Jurkat, Clone E6-1 (cell line): ENCODE data around the gene LZTR1.
A peak's percentile ranks its signal among the peaks of the same experiment; 100 is the strongest.

Experiments
- DNase-seq: peaks from one replicate; pipeline ENCODE4 v3.0.0-alpha.2; 2011; ENCODE audit warnings: low read depth, low spot score
- H3K4me3 ChIP-seq: 2 replicates; pipeline ENCODE4 v1.5.1; 2011; ENCODE audit warnings: mild to moderate bottlenecking, low read length, control low read depth, moderate library complexity

LZTR1 gene

GRCh38 chr22:20992456-20993303 lies 10.6 kb downstream of the LZTR1 start:
- no peak overlapping the region for H3K4me3 ChIP-seq
- DNase-seq, result no peak

GRCh38 chr22:20993304-20994127 lies 11.4 kb downstream of the LZTR1 start:
- H3K4me3 ChIP-seq, result no peak overlapping the region
- no peak for DNase-seq

- H3K4me3 ChIP-seq, result no peak overlapping the region
- DNase-seq, result no peak
These were observed 12.2 kb downstream of the LZTR1 start for GRCh38 chr22:20994128-20994901.

GRCh38 chr22:20994902-20995241 lies 12.8 kb downstream of the LZTR1 start:
- no peak for DNase-seq
- no peak overlapping the region for H3K4me3 ChIP-seq

- no peak for DNase-seq
- H3K4me3 ChIP-seq, result no peak overlapping the region
These were observed 13.4 kb downstream of the LZTR1 start for GRCh38 chr22:20995329-20996030.

GRCh38 chr22:20996031-20996410 lies 13.9 kb downstream of the LZTR1 start:
- H3K4me3 ChIP-seq, result no peak overlapping the region
- DNase-seq, result no peak

- DNase-seq, result no peak
- no peak overlapping the region for H3K4me3 ChIP-seq
These were observed 14.8 kb downstream of the LZTR1 start for GRCh38 chr22:20996598-20997535.

- no peak overlapping the region for H3K4me3 ChIP-seq
- no peak for DNase-seq
These were observed 15.6 kb downstream of the LZTR1 start for GRCh38 chr22:20997536-20998257.

- no peak for DNase-seq
- no peak overlapping the region for H3K4me3 ChIP-seq
These were observed 16.6 kb downstream of the LZTR1 start for GRCh38 chr22:20998411-20999336.

- DNase-seq, result no peak
- H3K4me3 ChIP-seq, result no peak overlapping the region; the same call in 1 of the 2 replicates
These were observed 17.5 kb downstream of the LZTR1 start for GRCh38 chr22:20999350-21000206.

- peak overlapping the region; percentile 90 for H3K4me3 ChIP-seq
- DNase-seq, result no peak
These were observed 18.3 kb downstream of the LZTR1 start for GRCh38 chr22:21000207-21000986.

GRCh38 chr22:21000987-21001600 lies 19.0 kb downstream of the LZTR1 start:
- H3K4me3 ChIP-seq, result peak overlapping the region; percentile 90
- DNase-seq, result no peak

- H3K4me3 ChIP-seq, result peak within 1 kb of the TSS; percentile 90
- DNase-seq, result peak; percentile 95
These were observed 19.7 kb downstream of the LZTR1 start, which contains the start of gene THAP7 for GRCh38 chr22:21001601-21002325. Gene THAP7, minus strand, starts transcription at chr22:21002118. Its CDS starts 207 bp downstream, at chr22:21001911.

- no peak for DNase-seq
- H3K4me3 ChIP-seq, result no peak overlapping the region
These were observed 21.7 kb downstream of the LZTR1 start for GRCh38 chr22:21003782-21004181.
